NB4 (cell line): Measurements from ENCODE around the gene ALDOA.

Experiments used
- DNase-seq: peaks from one replicate; pipeline ENCODE4 v3.0.0; 2010; ENCODE audit warnings: low read depth
- H3K4me3 ChIP-seq: one replicate; pipeline ENCODE4 v1.5.1; 2011; ENCODE audit warnings: mild to moderate bottlenecking, low read depth, low read length, moderate library complexity
- CTCF ChIP-seq: IDR thresholded peaks from one replicate; pipeline ENCODE4 v1.5.1; 2012; ENCODE audit warnings: low read depth, low read length
- MYC ChIP-seq: IDR thresholded peaks from 2 replicates; pipeline ENCODE4 v1.6.1; 2011; ENCODE audit warnings: low read depth, low read length
- POLR2A ChIP-seq: IDR thresholded peaks from 2 replicates; pipeline ENCODE4 v1.6.1; 2011; ENCODE audit warnings: mild to moderate bottlenecking; ENCODE audit not compliant: insufficient read length; ENCODE audit errors: extremely low read depth
- TF ChIP-seq, protein P1 (sequence below): IDR thresholded peaks from 2 replicates; pipeline ENCODE4 v1.6.1; 2011; ENCODE audit warnings: low read depth, low read length

Gene ALDOA

GRCh38 chr16:30083216-30084055 is 17.9 kb downstream of the ALDOA start:
- H3K4me3 ChIP-seq = no peak overlapping the region
- DNase-seq = no peak
- no peak for TF ChIP-seq CTCF
- TF ChIP-seq, protein P1, sequence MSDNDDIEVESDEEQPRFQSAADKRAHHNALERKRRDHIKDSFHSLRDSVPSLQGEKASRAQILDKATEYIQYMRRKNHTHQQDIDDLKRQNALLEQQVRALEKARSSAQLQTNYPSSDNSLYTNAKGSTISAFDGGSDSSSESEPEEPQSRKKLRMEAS = no peak
- TF ChIP-seq POLR2A = no peak
- no peak for TF ChIP-seq MYC

DNA sequence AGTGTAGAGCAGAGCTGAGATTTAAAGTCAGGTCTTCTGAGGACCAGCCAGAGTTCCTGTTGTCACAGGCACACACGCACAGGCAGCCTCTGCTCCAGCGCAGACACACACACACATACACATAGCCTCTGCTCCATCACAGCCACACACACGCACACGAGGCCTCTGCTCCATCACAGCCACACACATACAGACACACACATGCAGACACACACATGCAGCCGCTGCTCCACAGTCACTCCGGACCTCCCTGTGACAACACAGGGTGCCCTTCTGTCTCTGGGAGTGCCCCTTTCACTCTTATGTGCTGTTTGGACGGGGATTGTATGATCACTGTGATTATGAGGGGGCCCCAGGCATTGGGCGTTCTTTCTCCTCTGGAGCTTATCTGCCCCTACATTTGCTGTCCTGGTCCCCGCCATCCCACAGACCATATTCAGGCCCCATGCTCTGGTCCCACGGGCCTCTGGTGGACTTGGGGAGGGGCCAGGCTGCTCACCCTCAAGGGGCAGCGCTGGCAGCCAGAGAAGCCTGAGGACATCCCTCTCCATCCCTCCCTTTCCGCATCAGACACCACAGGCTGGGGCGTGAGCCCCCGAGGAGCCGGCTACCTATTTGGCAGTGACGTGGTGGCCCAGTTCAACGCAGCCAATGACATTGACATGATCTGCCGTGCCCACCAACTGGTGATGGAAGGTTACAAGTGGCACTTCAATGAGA is 18.7 kb downstream of the ALDOA start:
- DNase-seq = no peak
- TF ChIP-seq CTCF (no peak), MYC (no peak), POLR2A (no peak)
- TF ChIP-seq, protein P1 = no peak
- H3K4me3 ChIP-seq = no peak overlapping the region

DNA sequence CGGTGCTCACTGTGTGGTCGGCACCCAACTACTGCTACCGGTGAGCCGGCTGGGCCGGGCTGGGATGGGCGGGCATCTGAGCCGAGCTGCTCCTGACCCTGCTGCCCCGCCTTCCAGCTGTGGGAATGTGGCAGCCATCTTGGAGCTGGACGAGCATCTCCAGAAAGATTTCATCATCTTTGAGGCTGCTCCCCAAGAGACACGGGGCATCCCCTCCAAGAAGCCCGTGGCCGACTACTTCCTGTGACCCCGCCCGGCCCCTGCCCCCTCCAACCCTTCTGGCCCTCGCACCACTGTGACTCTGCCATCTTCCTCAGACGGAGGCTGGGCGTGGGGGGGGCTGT is 19.2 kb downstream of the ALDOA start:
- TF ChIP-seq CTCF (no peak), MYC (no peak), POLR2A (no peak)
- TF ChIP-seq, protein P1 = no peak
- no peak overlapping the region for H3K4me3 ChIP-seq
- DNase-seq = no peak

DNA sequence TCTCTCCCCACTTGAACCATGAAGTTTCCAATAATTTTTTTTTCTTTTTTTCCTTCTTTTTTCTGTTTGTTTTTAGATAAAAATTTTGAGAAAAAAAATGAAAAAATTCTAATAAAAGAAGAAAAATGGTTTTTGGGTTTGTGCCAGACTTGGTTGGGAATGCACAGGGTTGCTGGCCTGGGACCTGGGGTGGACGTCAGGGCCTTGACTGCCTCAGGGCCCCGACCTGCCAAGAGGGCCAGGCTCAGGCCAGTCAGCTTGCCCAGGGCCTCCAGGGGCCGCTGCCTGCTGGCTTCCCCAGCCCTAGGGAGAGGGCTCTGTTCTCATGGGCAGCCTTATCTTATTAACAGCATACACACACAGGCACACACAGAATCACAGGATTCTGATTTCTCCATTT is 19.7 kb downstream of the ALDOA start:
- no peak for TF ChIP-seq CTCF
- DNase-seq = no peak
- no peak overlapping the region for H3K4me3 ChIP-seq

GRCh38 chr16:30085820-30086219 is 20.3 kb downstream of the ALDOA start:
- H3K4me3 ChIP-seq = no peak overlapping the region

More at GRCh38 chr16:30085820-30086219, 20.3 kb downstream of the ALDOA start:
- DNase-seq = no peak
- TF ChIP-seq MYC (no peak), POLR2A (no peak), CTCF (no peak)
- TF ChIP-seq, protein P1 = no peak
